Duodenal mucosa (tissue), 2 donors: Measurements from ENCODE around the gene FBXL16.
A peak's percentile ranks its signal among the peaks of the same experiment; 100 is the strongest.

Source experiments
- H3K27ac ChIP-seq: one replicate; pipeline ENCODE4 v1.7.0; 2013; ENCODE audit warnings: low read depth, low read length
- H3K27me3 ChIP-seq, 2 donors: one replicate each; pipeline ENCODE4 v1.7.0; 2013; ENCODE audit warnings: low read length in 2 of 2, control low read depth in 1 of 2; ENCODE audit not compliant: insufficient read depth in 2 of 2, control insufficient read depth in 1 of 2
- H3K36me3 ChIP-seq, 2 donors: one replicate each; pipeline ENCODE4 v1.7.0; 2013; ENCODE audit warnings: low read length in 2 of 2, control low read depth in 1 of 2; ENCODE audit not compliant: insufficient read depth in 2 of 2, control insufficient read depth in 1 of 2
- H3K4me1 ChIP-seq, 2 donors: one replicate each; pipeline ENCODE4 v1.7.0; 2013; ENCODE audit warnings: low read length in 2 of 2, control low read depth in 1 of 2; ENCODE audit not compliant: insufficient read depth in 2 of 2, control insufficient read depth in 1 of 2
- H3K4me3 ChIP-seq, 2 donors: one replicate each; pipeline ENCODE4 v1.7.0; 2013; ENCODE audit warnings: low read length in 2 of 2, low read depth in 1 of 2
- H3K9ac ChIP-seq, 2 donors: one replicate each; pipeline ENCODE4 v1.7.0; 2013; ENCODE audit warnings: low read length in 2 of 2, low read depth in 1 of 2
- H3K9me3 ChIP-seq, 2 donors: one replicate each; pipeline ENCODE4 v1.7.0; 2013; ENCODE audit warnings: low read length in 2 of 2, control low read depth in 1 of 2; ENCODE audit not compliant: control insufficient read depth in 1 of 2

FBXL16 gene

DNA sequence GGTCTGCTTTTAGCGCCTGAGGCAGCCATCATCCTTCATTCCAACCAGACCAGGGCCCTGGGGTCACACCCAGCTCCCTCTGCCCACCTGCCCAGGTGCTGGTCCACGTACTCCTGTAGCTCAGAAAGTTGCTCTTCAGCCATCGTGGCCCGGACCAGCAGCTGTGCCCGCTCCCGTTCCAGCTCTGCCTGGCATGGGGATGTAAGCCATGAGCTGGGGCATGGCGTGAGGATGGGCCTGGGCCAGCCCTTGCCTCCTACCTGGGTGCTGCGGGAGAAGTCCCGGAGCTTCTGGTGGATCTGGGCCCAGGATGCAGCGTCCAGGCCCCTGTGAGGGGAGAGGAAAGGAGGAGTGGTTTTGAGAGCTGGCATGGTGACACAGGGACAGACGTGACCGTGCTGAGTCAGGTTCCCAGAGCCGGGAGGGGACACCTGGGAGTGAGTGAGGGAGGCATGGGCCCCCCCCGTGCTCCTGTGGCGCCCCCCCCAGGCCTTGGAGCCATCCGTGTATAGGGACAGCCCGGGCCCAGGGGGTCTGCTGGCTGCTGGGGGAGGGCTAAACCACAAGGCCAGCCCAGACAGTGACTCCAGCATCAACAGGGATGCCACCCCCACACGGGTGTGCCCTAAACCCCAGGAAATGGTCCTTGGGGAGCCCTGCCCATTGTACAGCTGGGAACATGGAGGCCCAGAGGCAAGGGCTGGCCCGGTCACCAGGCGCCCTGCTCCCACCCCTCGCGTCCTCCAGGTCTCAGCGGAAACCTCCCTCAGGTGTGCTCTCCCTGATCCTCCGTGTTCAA lies 17.4 kb upstream of the FBXL16 start:
- H3K36me3 ChIP-seq = no peaks in the 10 kb centered on the region
- no peaks in the 10 kb centered on the region for H3K9me3 ChIP-seq
- peaks cover 20 to 45% of the 10 kb centered on the region in 2 donors for H3K4me1 ChIP-seq
- H3K27ac ChIP-seq = no peak overlapping the region
- H3K9ac ChIP-seq = no peak overlapping the region
- peaks cover 15 to 26% of the 10 kb centered on the region in 2 donors for H3K27me3 ChIP-seq
- no peak overlapping the region for H3K4me3 ChIP-seq

DNA sequence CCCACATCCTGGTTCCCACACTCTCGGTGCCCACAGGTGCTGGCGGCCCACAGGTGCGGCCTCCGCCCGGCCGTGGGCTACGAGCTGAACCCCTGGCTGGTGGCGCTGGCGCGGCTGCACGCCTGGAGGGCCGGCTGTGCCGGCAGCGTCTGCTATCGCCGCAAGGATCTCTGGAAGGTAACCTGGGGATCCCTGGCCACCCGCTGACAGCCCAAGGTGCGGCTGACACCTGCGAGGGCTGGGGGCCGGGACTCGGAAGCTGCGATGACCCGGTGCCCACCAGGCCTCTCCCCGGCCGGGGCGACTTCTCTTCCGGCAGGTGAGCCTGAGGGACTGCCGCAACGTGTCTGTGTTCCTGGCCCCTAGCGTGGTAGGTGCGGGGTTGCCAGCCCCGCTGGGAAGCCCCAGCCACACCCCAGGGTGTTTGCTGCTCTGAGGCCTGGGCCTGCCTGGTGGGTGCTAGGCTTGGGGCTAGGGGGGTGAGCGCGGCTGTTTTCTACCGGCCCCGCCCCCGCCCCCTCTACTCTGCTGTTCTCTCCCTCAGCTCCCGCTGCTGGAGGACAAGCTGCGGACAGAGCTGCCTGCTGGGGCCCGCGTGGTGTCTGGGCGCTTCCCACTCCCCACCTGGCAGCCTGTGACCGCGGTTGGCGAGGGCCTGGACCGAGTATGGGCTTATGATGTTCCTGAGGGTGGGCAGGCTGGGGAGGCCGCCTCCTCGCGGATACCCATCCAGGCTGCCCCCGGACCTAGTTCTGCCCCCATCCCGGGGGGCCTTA lies 16.4 kb upstream of the FBXL16 start:
- peaks cover 15 to 27% of the 10 kb centered on the region in 2 donors for H3K27me3 ChIP-seq
- H3K9ac ChIP-seq = no peak overlapping the region
- no peak overlapping the region for H3K27ac ChIP-seq

DNA sequence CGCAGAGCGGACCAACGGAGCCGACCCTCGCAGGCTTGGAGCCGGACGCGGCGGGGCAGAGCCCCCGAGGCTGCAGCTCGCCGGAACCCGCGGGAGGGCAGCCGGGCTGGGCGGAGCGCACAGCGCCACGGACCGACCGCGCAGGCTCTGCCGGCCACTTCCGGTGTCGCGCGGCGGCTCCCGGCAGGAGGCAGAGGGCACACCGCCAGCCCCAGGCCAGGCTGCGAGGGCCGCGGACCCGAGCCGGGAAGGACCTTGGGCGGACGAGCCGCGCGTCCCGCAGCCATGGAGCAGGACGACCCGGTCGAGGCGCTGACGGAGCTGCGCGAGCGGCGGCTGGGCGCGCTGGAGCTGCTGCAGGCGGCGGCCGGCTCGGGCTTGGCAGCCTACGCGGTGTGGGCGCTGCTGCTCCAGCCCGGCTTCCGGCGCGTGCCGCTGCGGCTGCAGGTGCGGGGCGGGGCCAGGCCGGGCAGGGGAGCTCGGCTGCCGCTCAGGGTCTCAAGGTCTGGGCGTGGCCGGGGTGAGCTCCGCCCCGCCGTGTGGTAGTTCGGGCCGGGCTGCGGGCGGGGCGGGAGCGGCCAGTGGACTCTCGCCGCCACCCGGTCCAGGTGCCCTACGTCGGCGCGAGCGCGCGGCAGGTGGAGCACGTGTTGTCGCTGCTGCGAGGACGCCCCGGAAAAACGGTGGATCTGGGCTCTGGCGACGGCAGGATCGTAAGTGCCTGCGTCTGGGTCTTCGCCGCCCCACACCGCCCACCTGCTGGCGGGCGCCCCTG lies 15.6 kb upstream of the FBXL16 start, which contains the start of gene ANTKMT:
TSS of gene ANTKMT (plus strand) at position 157 of the 775 bp plus-strand sequence. CDS start at position 286, 129 bp downstream.
- no peaks in the 10 kb centered on the region for H3K9me3 ChIP-seq
- H3K4me1 ChIP-seq = peaks cover 24 to 39% of the 10 kb centered on the region in 2 donors
- H3K36me3 ChIP-seq = no peaks in the 10 kb centered on the region
- H3K4me3 ChIP-seq = peak within 1 kb of the TSS; percentile 76 to 77
- H3K27me3 ChIP-seq = peaks cover 18 to 30% of the 10 kb centered on the region in 2 donors
- H3K9ac ChIP-seq = peak within 1 kb of the TSS; percentile 63 to 77
- H3K27ac ChIP-seq = peak within 1 kb of the TSS; percentile 75

More for the DNA sequence above, 16.4 kb upstream of the FBXL16 start:
- Histone ChIP-seq H3K9me3 (no peaks in the 10 kb centered on the region), H3K4me1 (peaks cover 20 to 39% of the 10 kb centered on the region in 2 donors), H3K36me3 (no peaks in the 10 kb centered on the region), H3K4me3 (peak overlapping the region; percentile 76 to 77)

DNA sequence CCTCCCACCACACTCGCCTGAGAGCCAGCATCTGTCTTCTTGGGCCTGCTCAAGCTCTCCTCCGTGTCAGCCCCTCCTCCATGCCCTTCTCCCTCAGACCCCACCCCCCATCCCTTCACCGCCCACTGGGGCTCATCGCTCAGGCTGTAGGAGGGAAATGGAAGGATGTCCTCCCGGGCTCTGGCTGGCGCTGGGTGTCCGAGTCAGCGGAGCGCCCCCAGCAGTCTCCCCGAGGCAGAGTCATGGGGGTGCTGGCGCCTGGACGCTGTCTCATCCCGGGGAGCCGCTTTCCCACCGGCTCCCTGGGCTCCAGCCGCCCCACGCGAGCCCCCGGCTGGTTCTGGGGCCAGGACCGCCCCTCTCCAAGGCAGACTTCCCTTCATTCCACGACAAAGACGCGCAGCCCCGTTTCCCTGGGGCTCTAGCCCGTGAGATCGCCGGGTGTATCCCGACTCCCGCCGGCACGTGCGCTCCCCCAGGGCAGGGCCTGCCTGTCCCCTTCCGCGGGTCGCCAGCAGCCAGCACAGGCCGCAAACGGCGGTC lies 14.9 kb upstream of the FBXL16 start:
- H3K27ac ChIP-seq = peak overlapping the region; percentile 75
- H3K4me1 ChIP-seq = peaks cover 27 to 41% of the 10 kb centered on the region in 2 donors
- peak overlapping the region; percentile 63 to 77 for H3K9ac ChIP-seq
- peaks cover 15 to 28% of the 10 kb centered on the region in 2 donors for H3K27me3 ChIP-seq
- peak overlapping the region; percentile 76 to 77 for H3K4me3 ChIP-seq
- H3K36me3 ChIP-seq = no peaks in the 10 kb centered on the region
- no peaks in the 10 kb centered on the region for H3K9me3 ChIP-seq

DNA sequence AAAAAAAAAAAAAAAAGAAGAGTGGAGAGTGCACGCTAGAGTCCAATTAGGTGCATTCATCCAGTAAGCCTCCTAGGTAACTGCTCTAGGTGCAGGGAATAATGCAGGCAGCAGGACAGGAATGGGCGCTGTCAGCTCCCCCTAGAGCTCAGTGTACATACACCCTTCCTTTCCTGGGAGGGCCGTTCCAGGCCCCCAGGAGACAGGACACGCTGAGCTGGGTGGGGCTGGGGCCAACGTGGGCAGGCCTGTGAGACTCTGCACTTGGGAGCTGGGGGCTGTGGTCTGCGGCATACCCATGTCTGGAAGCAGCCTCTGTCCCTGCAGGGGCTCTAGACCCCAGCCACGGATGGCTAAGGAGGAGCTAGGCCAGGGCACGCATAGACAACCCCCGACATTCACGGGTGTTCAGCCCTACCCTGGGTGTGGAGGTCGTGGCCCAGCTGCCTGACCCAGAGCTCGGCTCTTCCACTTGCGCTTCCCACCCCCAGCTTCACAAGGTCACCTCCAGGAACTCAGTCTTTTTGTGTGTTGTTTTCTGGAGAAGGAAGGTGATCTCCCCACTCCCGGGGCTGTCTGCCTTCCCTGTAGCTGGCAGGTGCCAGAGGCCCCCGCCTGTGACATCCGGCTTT lies 14.3 kb upstream of the FBXL16 start:
- no peaks in the 10 kb centered on the region for H3K36me3 ChIP-seq
- peak overlapping the region; percentile 76 to 77 for H3K4me3 ChIP-seq
- H3K27me3 ChIP-seq = peaks cover 12 to 22% of the 10 kb centered on the region in 2 donors
- no peaks in the 10 kb centered on the region for H3K9me3 ChIP-seq
- H3K27ac ChIP-seq = no peak overlapping the region
- peak overlapping the region; percentile 63 to 77 for H3K9ac ChIP-seq
- H3K4me1 ChIP-seq = peaks cover 27 to 41% of the 10 kb centered on the region in 2 donors

DNA sequence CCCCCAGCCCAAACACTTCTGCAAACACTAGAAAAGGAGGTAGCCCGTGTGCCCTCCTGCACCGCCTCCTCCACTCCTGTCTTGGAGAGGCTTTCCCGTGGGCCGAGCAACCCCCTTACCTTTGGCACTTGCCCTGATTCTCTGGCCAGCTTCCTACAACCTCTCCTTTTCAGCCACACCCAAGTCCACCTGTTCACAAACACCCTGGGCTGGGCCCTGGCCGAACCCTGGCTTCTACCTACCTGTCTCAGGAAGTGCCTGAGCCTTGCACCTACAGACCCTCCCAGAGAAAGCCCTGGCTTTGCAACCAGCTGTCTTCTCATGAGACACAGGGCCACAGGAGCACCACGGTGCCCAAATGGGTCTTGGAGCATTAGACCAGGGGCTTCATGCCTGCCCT lies 13.3 kb upstream of the FBXL16 start:
- Histone ChIP-seq H3K4me1 (peaks cover 27 to 45% of the 10 kb centered on the region in 2 donors), H3K36me3 (no peaks in the 10 kb centered on the region), H3K9me3 (no peaks in the 10 kb centered on the region), H3K9ac (no peak overlapping the region), H3K27me3 (peaks cover 12 to 24% of the 10 kb centered on the region in 2 donors), H3K27ac (no peak overlapping the region), H3K4me3 (peak overlapping the region; percentile 7 to 25)

DNA sequence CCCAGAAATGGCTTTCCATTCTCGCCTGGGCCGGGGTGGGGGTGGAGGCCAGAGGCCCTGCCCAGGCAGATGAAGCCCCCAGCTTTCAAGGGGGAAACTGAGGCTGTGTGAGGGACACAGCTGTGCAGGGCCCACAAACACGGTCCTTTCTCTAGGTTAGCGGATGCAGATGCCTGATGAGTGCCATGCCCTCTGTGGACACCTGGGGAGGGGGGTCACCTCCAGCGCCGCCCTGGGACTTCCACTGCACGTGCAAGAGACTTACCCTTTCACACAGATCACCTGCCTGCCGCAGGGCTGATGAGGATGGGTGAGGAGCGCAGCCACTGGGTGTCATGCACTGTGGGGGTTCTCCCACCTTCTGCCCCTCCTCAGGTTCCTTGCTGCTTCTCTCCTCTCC lies 12.8 kb upstream of the FBXL16 start:
- Histone ChIP-seq H3K36me3 (no peaks in the 10 kb centered on the region), H3K9me3 (no peaks in the 10 kb centered on the region), H3K27me3 (peaks cover 12 to 25% of the 10 kb centered on the region in 2 donors), H3K4me3 (no peak overlapping the region), H3K9ac (no peak overlapping the region), H3K4me1 (peaks cover 27 to 45% of the 10 kb centered on the region in 2 donors), H3K27ac (no peak overlapping the region)

DNA sequence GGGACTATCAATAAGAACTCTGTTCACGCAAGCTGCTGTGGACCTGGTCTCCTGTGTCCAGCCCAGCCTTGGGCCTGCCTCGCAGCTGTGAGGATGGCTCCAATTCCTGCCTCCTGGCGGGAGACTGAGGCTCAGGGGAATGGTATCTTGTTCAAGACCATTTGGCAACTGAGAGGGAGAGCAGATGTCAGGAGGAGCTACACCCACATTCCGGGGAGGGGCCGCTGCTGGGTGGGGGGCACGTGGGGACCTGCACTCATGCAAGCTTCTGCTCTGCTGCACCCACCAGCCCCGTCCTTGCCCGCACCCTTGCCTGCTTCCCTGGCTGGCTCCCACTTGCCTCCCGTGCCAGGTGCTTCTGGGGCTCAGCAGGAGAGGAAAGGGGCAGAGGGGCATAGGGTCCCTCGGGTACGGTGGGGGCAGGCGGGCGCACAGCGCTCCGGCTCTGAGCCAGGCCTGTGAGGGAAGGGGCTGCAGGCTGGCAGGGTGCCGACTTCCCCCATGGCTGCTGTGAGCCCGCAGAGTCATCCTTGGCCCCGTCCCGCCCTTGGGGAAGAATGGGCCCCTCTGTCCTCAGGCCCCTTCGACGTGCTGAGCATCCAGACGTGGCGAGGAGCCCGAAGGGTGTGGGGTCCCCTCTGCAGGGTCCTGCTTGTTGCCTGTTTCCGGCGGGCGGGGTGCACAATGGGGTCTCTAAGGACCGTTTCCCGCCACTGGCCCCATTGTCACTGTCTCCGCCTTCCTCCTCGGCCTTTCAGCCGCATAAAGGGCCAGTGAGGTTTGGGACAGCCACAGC lies 12.0 kb upstream of the FBXL16 start:
- no peak overlapping the region for H3K27ac ChIP-seq
- H3K4me3 ChIP-seq = no peak overlapping the region
- H3K4me1 ChIP-seq = peaks cover 27 to 45% of the 10 kb centered on the region in 2 donors

More for the DNA sequence above, 12.0 kb upstream of the FBXL16 start:
- no peak overlapping the region for H3K9ac ChIP-seq
- H3K36me3 ChIP-seq = no peaks in the 10 kb centered on the region
- peaks cover 12 to 25% of the 10 kb centered on the region in 2 donors for H3K27me3 ChIP-seq
- H3K9me3 ChIP-seq = no peaks in the 10 kb centered on the region
